Ectodermal cell (in vitro differentiated cells): Measurements from ENCODE around the gene SCN9A.

Source experiments
- H3K27ac ChIP-seq: 2 replicates; pipeline ENCODE4 v1.7.0; 2013; ENCODE audit warnings: mild to moderate bottlenecking, low read depth, low read length; ENCODE audit not compliant: insufficient read depth, poor library complexity, severe bottlenecking
- H3K27me3 ChIP-seq: 2 replicates; pipeline ENCODE4 v1.7.0; 2013; ENCODE audit warnings: mild to moderate bottlenecking, low read length; ENCODE audit not compliant: insufficient read depth, control insufficient read depth, poor library complexity, severe bottlenecking
- H3K36me3 ChIP-seq: one replicate; pipeline ENCODE4 v1.7.0; 2013; ENCODE audit warnings: low read length; ENCODE audit not compliant: control insufficient read depth, insufficient read depth
- H3K4me1 ChIP-seq: one replicate; pipeline ENCODE4 v1.7.0; 2013; ENCODE audit warnings: low read length; ENCODE audit not compliant: control insufficient read depth, insufficient read depth
- H3K4me3 ChIP-seq: 2 replicates; pipeline ENCODE4 v1.7.0; 2013; ENCODE audit warnings: low read depth, low read length, control low read depth; ENCODE audit not compliant: insufficient read depth
- H3K9me3 ChIP-seq: 2 replicates; pipeline ENCODE4 v1.7.0; 2013; ENCODE audit warnings: mild to moderate bottlenecking, low read length, moderate library complexity; ENCODE audit not compliant: control insufficient read depth
- WGBS, 2 experiments: methylation state at CpG; one replicate each; pipeline ENCODE4 v1.1.7; 2013; ENCODE audit warnings: missing lambda C conversion rate in 2 of 2; 5-methylcytosine and 5-hydroxymethylcytosine counted together

SCN9A gene

DNA sequence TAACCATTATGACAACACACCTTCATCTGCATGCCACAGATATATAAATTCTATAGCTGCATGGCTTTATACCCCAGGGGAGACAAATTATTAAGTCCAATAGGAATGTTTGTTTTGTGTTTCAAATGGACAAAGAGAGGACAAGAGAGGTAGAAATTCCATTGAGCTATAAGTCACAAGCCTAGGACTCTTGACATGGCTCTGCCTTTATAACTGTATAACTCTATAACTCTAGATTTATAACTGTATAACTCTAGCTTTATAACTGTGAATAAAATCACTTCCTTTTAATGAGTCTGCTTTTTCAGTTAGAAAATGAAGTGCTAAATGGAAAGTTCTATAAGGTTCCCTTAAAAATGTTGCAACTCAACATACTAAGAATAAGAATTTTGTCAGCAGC is 106.4 kb downstream of the SCN9A start:
- Histone ChIP-seq H3K9me3 (no peaks in the 10 kb centered on the region), H3K27me3 (no peaks in the 10 kb centered on the region), H3K4me3 (no peak overlapping the region)

GRCh38 chr2:166257859-166258258 is 117.9 kb downstream of the SCN9A start:
- Histone ChIP-seq H3K4me1 (no peaks in the 10 kb centered on the region), H3K27me3 (no peaks in the 10 kb centered on the region), H3K9me3 (no peaks in the 10 kb centered on the region), H3K4me3 (no peak overlapping the region), H3K36me3 (no peaks in the 10 kb centered on the region), H3K27ac (no peak overlapping the region)

More for the DNA sequence above, 106.4 kb downstream of the SCN9A start:
- no peaks in the 10 kb centered on the region for H3K4me1 ChIP-seq
- no peaks in the 10 kb centered on the region for H3K36me3 ChIP-seq
- H3K27ac ChIP-seq, result no peak overlapping the region

DNA sequence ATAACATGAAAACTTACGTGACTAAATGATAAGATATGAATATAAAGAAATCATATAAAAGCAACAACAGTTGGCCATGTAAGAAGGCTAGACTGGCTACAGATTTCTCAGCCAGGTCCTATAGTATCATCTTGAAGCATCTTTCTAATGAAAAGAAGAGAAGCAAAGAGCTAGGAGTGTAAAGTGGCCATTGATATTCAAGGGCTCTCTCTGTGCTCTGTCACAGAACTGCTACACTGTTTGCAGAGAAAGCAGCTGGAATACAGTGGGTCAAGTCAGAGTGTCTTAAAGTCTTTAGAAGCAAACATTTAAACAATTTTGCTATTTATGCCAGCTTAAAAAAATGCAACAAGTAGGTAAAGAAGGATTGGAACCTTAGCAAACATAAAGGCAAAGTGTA is 118.8 kb downstream of the SCN9A start:
- WGBS, 2 experiments, result no CpG with 5 or more reads among the region's 1 CpG
- no peaks in the 10 kb centered on the region for H3K27me3 ChIP-seq
- no peaks in the 10 kb centered on the region for H3K9me3 ChIP-seq
- H3K36me3 ChIP-seq, result no peaks in the 10 kb centered on the region
- H3K27ac ChIP-seq, result no peak overlapping the region
- H3K4me3 ChIP-seq, result no peak overlapping the region
- no peaks in the 10 kb centered on the region for H3K4me1 ChIP-seq

GRCh38 chr2:166249318-166249717 is 126.4 kb downstream of the SCN9A start:
- 92 to 100% methylated on average over 1 of the region's 1 CpG for WGBS, 2 experiments
- Histone ChIP-seq H3K27ac (no peak overlapping the region), H3K4me1 (no peaks in the 10 kb centered on the region), H3K27me3 (no peaks in the 10 kb centered on the region), H3K4me3 (no peak overlapping the region), H3K9me3 (no peaks in the 10 kb centered on the region), H3K36me3 (no peaks in the 10 kb centered on the region)

DNA sequence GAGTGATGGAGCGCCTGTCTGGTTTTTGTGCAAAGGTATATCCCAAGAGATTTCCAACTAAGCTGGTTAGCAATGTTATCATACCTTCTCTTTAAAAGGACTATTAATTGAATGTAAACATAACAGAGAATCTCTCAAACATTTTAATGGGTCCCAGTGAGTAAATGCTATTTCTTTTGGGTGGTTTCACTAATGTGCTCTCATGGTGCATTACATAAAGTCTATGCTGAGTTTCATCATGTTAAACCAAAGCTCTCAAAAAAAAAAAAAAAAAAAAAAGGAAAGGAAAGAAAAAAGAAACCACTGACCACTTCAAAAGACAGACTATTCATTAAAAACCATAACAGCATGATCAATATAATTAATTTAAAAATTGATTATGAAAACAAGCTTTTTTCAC is 128.8 kb downstream of the SCN9A start:
- Histone ChIP-seq H3K9me3 (no peaks in the 10 kb centered on the region), H3K27me3 (no peaks in the 10 kb centered on the region), H3K27ac (no peak overlapping the region), H3K4me1 (no peaks in the 10 kb centered on the region), H3K4me3 (no peak overlapping the region), H3K36me3 (no peaks in the 10 kb centered on the region)
- 100% methylated on average over 1 of the region's 1 CpG; no CpG with 5 or more reads in 1 of the 2 experiments for WGBS, 2 experiments

GRCh38 chr2:166242309-166242708 is 133.4 kb downstream of the SCN9A start:
- no peak overlapping the region for H3K27ac ChIP-seq
- no peaks in the 10 kb centered on the region for H3K27me3 ChIP-seq
- no peaks in the 10 kb centered on the region for H3K36me3 ChIP-seq
- no peak overlapping the region for H3K4me3 ChIP-seq
- no peaks in the 10 kb centered on the region for H3K4me1 ChIP-seq
- no peaks in the 10 kb centered on the region for H3K9me3 ChIP-seq

DNA sequence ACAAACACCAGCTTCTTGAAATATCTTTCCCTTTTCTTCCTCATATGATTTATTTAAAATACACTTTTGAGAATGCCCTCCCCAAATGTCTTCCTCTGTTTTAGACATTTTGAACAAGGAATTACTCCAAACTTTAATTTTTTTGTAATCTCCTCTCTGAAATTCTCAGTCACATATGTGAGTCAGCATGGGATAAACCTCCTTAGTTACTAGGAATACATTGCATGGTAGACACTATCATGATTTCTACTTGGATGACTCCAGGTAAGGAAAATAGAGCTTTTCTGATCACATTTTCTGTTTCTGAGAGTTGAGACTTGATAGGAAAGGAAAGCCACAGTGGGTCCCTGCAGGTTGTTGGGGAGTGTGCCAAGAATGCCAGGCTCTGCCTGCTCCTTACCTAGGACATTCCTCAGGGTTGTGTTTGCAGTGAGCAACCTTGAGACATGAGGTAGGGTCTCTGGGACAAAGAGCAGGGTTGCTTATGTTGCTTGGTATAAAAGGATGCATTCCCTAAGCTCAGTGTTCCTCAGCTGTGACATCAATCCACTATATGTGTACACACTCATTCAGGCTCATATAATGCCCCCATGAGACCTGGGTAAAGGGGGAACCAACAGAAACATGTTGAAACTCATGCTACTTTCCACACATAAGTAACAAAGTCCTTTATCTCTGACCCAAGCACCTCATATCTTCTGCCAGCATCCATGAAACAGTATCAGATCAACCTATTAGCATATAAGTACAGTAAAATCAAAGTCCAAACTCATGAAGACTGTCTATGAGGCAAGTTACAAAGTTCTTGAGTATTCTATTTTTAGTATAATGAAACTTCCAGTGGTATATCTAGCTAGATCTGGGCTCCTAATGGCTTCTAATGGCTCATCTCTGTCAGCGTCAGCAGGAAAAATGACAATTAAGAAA is 135.1 kb downstream of the SCN9A start:
- Histone ChIP-seq H3K9me3 (no peaks in the 10 kb centered on the region), H3K4me3 (no peak overlapping the region), H3K36me3 (no peaks in the 10 kb centered on the region), H3K27me3 (no peaks in the 10 kb centered on the region), H3K4me1 (no peaks in the 10 kb centered on the region), H3K27ac (no peak overlapping the region)
- 89 to 100% methylated on average over 1 of the region's 1 CpG for WGBS, 2 experiments

DNA sequence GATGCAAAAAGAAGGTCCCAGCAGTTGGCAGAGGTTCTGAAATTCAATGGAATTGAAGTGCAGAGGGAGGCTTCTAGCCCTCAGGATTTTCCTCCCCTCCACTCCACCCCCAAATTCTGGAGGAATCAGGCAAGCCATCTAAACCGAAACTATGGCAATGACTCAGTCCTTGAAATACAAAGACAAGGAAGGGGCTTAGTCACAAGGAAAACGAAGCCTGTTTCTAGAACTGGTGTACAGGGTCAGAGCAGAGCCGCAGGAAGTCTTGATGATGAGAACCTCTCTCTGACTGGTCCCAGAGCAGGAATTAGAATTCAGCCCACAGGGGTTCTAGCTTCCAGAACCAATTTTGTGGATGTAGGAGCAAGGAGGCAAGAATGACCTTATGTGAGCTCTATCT is 136.2 kb downstream of the SCN9A start:
- Histone ChIP-seq H3K27me3 (no peaks in the 10 kb centered on the region), H3K4me3 (no peak overlapping the region), H3K36me3 (no peaks in the 10 kb centered on the region), H3K27ac (no peak overlapping the region), H3K4me1 (no peaks in the 10 kb centered on the region), H3K9me3 (no peaks in the 10 kb centered on the region)
- WGBS, 2 experiments, result 79 to 89% methylated on average over 3 of the region's 3 CpGs

DNA sequence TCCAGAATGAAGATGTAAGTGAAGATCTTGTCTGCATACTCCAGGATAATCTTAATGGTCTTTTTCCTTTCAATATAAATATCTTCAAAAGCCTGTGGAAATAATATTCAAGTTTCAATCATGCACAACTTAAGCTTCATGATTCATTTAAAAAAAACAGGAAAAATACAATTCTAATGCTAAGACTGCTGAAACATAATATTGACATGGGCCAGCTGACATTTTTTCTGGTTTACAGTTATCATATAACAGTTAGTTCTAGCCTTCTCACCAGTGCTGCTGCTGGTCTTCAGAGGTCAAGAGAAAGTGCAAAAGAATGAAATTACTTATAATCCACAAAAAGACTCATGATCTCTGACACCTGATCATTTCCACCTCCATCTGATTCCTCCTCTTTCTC is 137.6 kb downstream of the SCN9A start:
- no peaks in the 10 kb centered on the region for H3K36me3 ChIP-seq
- H3K4me1 ChIP-seq, result no peaks in the 10 kb centered on the region
- H3K9me3 ChIP-seq, result no peaks in the 10 kb centered on the region
- H3K4me3 ChIP-seq, result no peak overlapping the region
- no peaks in the 10 kb centered on the region for H3K27me3 ChIP-seq
- H3K27ac ChIP-seq, result no peak overlapping the region

GRCh38 chr2:166234112-166234846 is 141.5 kb downstream of the SCN9A start:
- H3K27ac ChIP-seq, result no peak overlapping the region
- no peaks in the 10 kb centered on the region for H3K36me3 ChIP-seq
- no peaks in the 10 kb centered on the region for H3K9me3 ChIP-seq
- H3K4me1 ChIP-seq, result no peaks in the 10 kb centered on the region
- no peaks in the 10 kb centered on the region for H3K27me3 ChIP-seq
- 92% methylated on average over 7 of the region's 7 CpGs for WGBS, 2 experiments
- H3K4me3 ChIP-seq, result no peak overlapping the region
